Fibroblast of lung (primary cell): ENCODE results near the gene KRT4. TPM values are rescaled to one million over a fixed set of nuclear protein-coding genes. Genes with fewer than 3 reads are reported as not detected.

Experiments
- DNase-seq, 2 donors: peaks; one replicate each; pipeline versions ENCODE4 v3.0.0 to v3.0.0-alpha.2; 2010; ENCODE audit warnings: low read depth in 2 of 2
- H2AFZ ChIP-seq: 2 replicates; pipeline ENCODE4 v1.5.1; 2012; ENCODE audit warnings: low read length, control low read depth, inconsistent platforms
- H3K27ac ChIP-seq: 2 replicates; pipeline ENCODE4 v1.5.1; 2011; ENCODE audit warnings: low read length, control low read depth; ENCODE audit not compliant: insufficient read depth
- H3K27me3 ChIP-seq: 2 replicates; pipeline ENCODE4 v1.5.1; 2011; ENCODE audit warnings: mild to moderate bottlenecking, low read length; ENCODE audit not compliant: control insufficient read depth, insufficient read depth
- H3K36me3 ChIP-seq: 2 replicates; pipeline ENCODE4 v1.5.1; 2011; ENCODE audit warnings: low read length; ENCODE audit not compliant: control insufficient read depth, insufficient read depth
- H3K4me1 ChIP-seq: 2 replicates; pipeline ENCODE4 v1.5.1; 2011; ENCODE audit warnings: low read length; ENCODE audit not compliant: control insufficient read depth, insufficient read depth; ENCODE audit errors: extremely low read depth
- H3K4me2 ChIP-seq: 2 replicates; pipeline ENCODE4 v1.5.1; 2011; ENCODE audit warnings: low read length, control low read depth; ENCODE audit not compliant: insufficient read depth; ENCODE audit errors: extremely low read depth
- H3K4me3 ChIP-seq, 4 experiments: fragments of 200-600 bp in 1 of 4; sonication (generic) in 1 of 4; replicated peaks in 1 of 4; 2 replicates each; pipeline ENCODE4 v1.5.1; 2011 to 2016; ENCODE audit warnings: low read length in 4 of 4, low read depth in 3 of 4, mild to moderate bottlenecking in 3 of 4, control low read depth in 2 of 4, inconsistent platforms in 1 of 4, mixed read lengths in 1 of 4; ENCODE audit not compliant: insufficient read depth in 1 of 4; ENCODE audit errors: control extremely low read depth in 1 of 4
- H3K79me2 ChIP-seq: 2 replicates; pipeline ENCODE4 v1.5.1; 2012; ENCODE audit warnings: mild to moderate bottlenecking, low read length, inconsistent platforms; ENCODE audit not compliant: control insufficient read depth, insufficient read depth
- H3K9ac ChIP-seq: 2 replicates; pipeline ENCODE4 v1.5.1; 2011; ENCODE audit warnings: mild to moderate bottlenecking, low read length, control low read depth; ENCODE audit not compliant: insufficient read depth
- H3K9me3 ChIP-seq: 2 replicates; pipeline ENCODE4 v1.5.1; 2012; ENCODE audit warnings: low read depth, low read length; ENCODE audit not compliant: control insufficient read depth, insufficient read depth
- H4K20me1 ChIP-seq: 2 replicates; pipeline ENCODE4 v1.5.1; 2011; ENCODE audit warnings: low read length; ENCODE audit not compliant: control insufficient read depth, insufficient read depth; ENCODE audit errors: extremely low read depth
- EZH2 ChIP-seq: IDR thresholded peaks from 2 replicates; pipeline ENCODE4 v1.5.1; 2012; ENCODE audit warnings: low read length, control low read depth, mild to moderate bottlenecking; ENCODE audit errors: missing control alignments
- polyA plus RNA-seq, 2 donors: library from polyadenylated mRNA; depleted of rRNA in 1 of 2; stranded (reverse) in 1 of 2; unstranded in 1 of 2; fragments of >200 nt; gene quantifications; 2 replicates each; pipeline ENCODE4 v1.2.1, GENCODE V29; 2011 to 2012; ENCODE audit warnings: missing spikeins in 1 of 2
- total RNA-seq: library from RNA; depleted of rRNA; stranded (reverse); fragments of >200 nt; gene quantifications from 2 replicates; pipeline ENCODE4 v1.2.1, GENCODE V29; 2014
- TF ChIP-seq, protein P1 (sequence below), 2 donors: IDR thresholded peaks in 1 of 2; conservative IDR thresholded peaks in 1 of 2; 1 replicate in 1 of 2; 2 replicates in 1 of 2; pipeline ENCODE4 v1.5.1; 2011 to 2012; ENCODE audit warnings: low read length in 2 of 2, control low read depth in 1 of 2, inconsistent platforms in 1 of 2, low read depth in 1 of 2, mild to moderate bottlenecking in 1 of 2

The KRT4 gene
- total and polyA plus RNA-seq, 2 donors (not counting 1 experiment from before 2014, with no cell fraction given), result under 0.01 to 0.23 TPM

DNA sequence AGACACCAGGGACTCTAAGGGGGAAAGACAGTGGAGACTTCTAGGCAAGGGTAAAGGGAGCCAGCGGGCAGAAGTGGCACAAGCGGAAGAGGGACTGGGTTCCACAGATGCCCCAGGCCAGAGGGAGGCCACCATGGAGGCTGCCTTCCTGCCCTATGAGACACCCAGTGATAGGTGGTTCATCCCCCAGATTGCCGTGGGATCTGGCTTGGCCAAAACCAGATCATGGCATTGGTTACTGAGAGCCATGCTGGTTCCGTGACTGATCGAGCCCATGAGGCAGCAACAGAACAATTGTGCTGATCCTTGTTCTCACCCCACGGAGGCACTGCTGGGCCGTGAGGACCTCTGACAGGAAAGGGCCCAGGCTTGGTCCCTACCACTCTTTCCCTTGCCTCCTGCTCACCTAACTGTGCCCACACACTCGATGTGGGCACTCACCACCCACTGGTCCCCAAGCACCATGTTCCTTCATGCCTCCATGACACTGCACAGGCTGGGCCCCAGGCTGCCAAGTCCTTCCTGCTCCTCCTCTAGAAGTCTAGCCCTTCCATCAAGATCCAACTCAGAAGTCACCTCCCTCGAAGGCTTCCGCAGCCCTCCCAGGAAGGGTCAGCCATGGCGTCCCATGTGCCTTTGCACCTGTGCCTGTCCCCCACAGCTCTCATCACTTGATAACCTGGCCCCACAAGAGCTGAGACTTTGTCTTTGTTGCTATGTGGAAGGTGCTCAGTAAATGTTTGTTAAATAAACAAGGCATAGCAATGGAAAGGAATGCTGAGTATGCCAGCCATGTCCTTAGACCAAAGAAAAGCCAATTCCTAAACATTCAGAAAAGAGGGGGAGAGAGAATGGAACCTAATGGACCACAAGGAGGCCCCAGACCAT, 12.9 kb upstream of the KRT4 start:
- Histone ChIP-seq H3K27me3 (no peaks in the 10 kb centered on the region), H3K27ac (no peak overlapping the region), H3K9ac (no peak overlapping the region), H3K4me2 (no peak overlapping the region), H3K36me3 (no peaks in the 10 kb centered on the region), H3K9me3 (no peaks in the 10 kb centered on the region), H3K79me2 (no peaks in the 10 kb centered on the region), H4K20me1 (no peaks in the 10 kb centered on the region), H2AFZ (no peak overlapping the region), H3K4me3 (no peak overlapping the region), H3K4me1 (no peaks in the 10 kb centered on the region)
- TF ChIP-seq, protein P1, sequence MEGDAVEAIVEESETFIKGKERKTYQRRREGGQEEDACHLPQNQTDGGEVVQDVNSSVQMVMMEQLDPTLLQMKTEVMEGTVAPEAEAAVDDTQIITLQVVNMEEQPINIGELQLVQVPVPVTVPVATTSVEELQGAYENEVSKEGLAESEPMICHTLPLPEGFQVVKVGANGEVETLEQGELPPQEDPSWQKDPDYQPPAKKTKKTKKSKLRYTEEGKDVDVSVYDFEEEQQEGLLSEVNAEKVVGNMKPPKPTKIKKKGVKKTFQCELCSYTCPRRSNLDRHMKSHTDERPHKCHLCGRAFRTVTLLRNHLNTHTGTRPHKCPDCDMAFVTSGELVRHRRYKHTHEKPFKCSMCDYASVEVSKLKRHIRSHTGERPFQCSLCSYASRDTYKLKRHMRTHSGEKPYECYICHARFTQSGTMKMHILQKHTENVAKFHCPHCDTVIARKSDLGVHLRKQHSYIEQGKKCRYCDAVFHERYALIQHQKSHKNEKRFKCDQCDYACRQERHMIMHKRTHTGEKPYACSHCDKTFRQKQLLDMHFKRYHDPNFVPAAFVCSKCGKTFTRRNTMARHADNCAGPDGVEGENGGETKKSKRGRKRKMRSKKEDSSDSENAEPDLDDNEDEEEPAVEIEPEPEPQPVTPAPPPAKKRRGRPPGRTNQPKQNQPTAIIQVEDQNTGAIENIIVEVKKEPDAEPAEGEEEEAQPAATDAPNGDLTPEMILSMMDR (conservative IDR thresholded peaks at IDR 0.05 in 1 of 2, IDR thresholded peaks at IDR 0.05 in 1 of 2; ENCODE audit: low read depth in 1 of 2, low read length in 2 of 2), result no peak
- TF ChIP-seq EZH2, result no peak
- DNase-seq, result peak in 1 of 2 donors; percentile 33

GRCh38 chr12:52825961-52826360, 12.0 kb upstream of the KRT4 start:
- H3K4me2 ChIP-seq, result no peak overlapping the region
- no peak overlapping the region for H2AFZ ChIP-seq
- H3K79me2 ChIP-seq, result no peaks in the 10 kb centered on the region
- H3K9me3 ChIP-seq, result no peaks in the 10 kb centered on the region
- H3K4me3 ChIP-seq, result no peak overlapping the region
- H3K36me3 ChIP-seq, result no peaks in the 10 kb centered on the region
- H3K9ac ChIP-seq, result no peak overlapping the region
- no peaks in the 10 kb centered on the region for H3K4me1 ChIP-seq
- H3K27ac ChIP-seq, result no peak overlapping the region
- no peak for DNase-seq
- TF ChIP-seq, protein P1 (conservative IDR thresholded peaks at IDR 0.05 in 1 of 2, IDR thresholded peaks at IDR 0.05 in 1 of 2; ENCODE audit: low read depth in 1 of 2, low read length in 2 of 2), result no peak
- TF ChIP-seq EZH2, result no peak
- no peaks in the 10 kb centered on the region for H3K27me3 ChIP-seq
- H4K20me1 ChIP-seq, result no peaks in the 10 kb centered on the region

- TF ChIP-seq, protein P1 (conservative IDR thresholded peaks at IDR 0.05 in 1 of 2, IDR thresholded peaks at IDR 0.05 in 1 of 2; ENCODE audit: low read depth in 1 of 2, low read length in 2 of 2), result no peak
- no peak for TF ChIP-seq EZH2
- DNase-seq, result no peak
- no peaks in the 10 kb centered on the region for H3K27me3 ChIP-seq
- no peaks in the 10 kb centered on the region for H3K9me3 ChIP-seq
- H3K27ac ChIP-seq, result no peak overlapping the region
- no peaks in the 10 kb centered on the region for H4K20me1 ChIP-seq
- no peak overlapping the region for H2AFZ ChIP-seq
- no peaks in the 10 kb centered on the region for H3K79me2 ChIP-seq
- no peak overlapping the region for H3K9ac ChIP-seq
- no peak overlapping the region for H3K4me2 ChIP-seq
- H3K36me3 ChIP-seq, result no peaks in the 10 kb centered on the region
- no peak overlapping the region for H3K4me3 ChIP-seq
- no peaks in the 10 kb centered on the region for H3K4me1 ChIP-seq
These were observed 11.0 kb upstream of the KRT4 start for GRCh38 chr12:52824741-52825410.
